Vagina (tissue), 2 donors: ENCODE data around the gene ADARB2. TPM values are rescaled to one million over a fixed set of nuclear protein-coding genes. Genes with fewer than 3 reads are reported as not detected.

Experiments
- DNase-seq, 2 donors: peaks; one replicate each; pipeline ENCODE4 v3.0.0-alpha.2; 2017; ENCODE audit errors: extremely low spot score in 2 of 2
- H3K27ac ChIP-seq: fragments of 200-600 bp; sonication (generic); one replicate; pipeline ENCODE4 v1.5.1; 2019
- H3K27me3 ChIP-seq: fragments of 200-600 bp; sonication (generic); one replicate; pipeline ENCODE4 v1.5.1; 2019
- H3K36me3 ChIP-seq, 2 donors: fragments of 200-600 bp; sonication (generic); one replicate each; pipeline ENCODE4 v1.5.1; 2017 to 2019
- H3K4me1 ChIP-seq: fragments of 200-600 bp; sonication (generic); one replicate; pipeline ENCODE4 v1.5.1; 2019
- H3K4me3 ChIP-seq, 2 donors: fragments of 200-600 bp; sonication (generic); 1 replicate in 1 of 2; 2 replicates in 1 of 2; pipeline ENCODE4 v1.5.1; 2016 to 2019
- H3K9me3 ChIP-seq: fragments of 200-600 bp; sonication (generic); one replicate; pipeline ENCODE4 v1.5.1; 2019
- POLR2A ChIP-seq, 2 donors: fragments of 450-650 bp; IDR thresholded peaks; one replicate each; pipeline ENCODE4 v1.6.1; 2017; ENCODE audit warnings: antibody characterized with exemption in 2 of 2, mild to moderate bottlenecking in 2 of 2, moderate library complexity in 2 of 2
- POLR2AphosphoS5 ChIP-seq, 2 donors: sonication (generic); formaldehyde crosslinking; IDR thresholded peaks; one replicate each; pipeline ENCODE4 v1.9.0; 2017; ENCODE audit warnings: antibody characterized with exemption in 2 of 2, mild to moderate bottlenecking in 2 of 2, low read depth in 1 of 2; ENCODE audit not compliant: insufficient read depth in 1 of 2
- intact Hi-C: fragments of 100-400 bp; cut with DNase I; formaldehyde crosslinking; loops from one replicate; pipeline ENCODE4 v1.15.1; 2023
- total RNA-seq: library from RNA; depleted of rRNA; stranded (reverse); fragments of >200 nt; gene quantifications from one replicate; pipeline ENCODE4 v1.2.3, GENCODE V29; 2016
- TF ChIP-seq, protein P1 (sequence below), 3 experiments: fragments of 450-650 bp in 2 of 3; fragments of 200-600 bp in 1 of 3; sonication (generic) in 1 of 3; IDR thresholded peaks; one replicate each; pipeline ENCODE4 v1.5.1; 2017 to 2019; ENCODE audit warnings: antibody characterized with exemption in 3 of 3, mild to moderate bottlenecking in 2 of 3, moderate library complexity in 2 of 3

Gene ADARB2
- total RNA-seq, 1 donor from 2014 or later, result 3.4 TPM

- no peak overlapping the region for H3K27ac ChIP-seq
- no peaks in the 10 kb centered on the region for H3K4me1 ChIP-seq
- no peaks in the 10 kb centered on the region for H3K36me3 ChIP-seq
- H3K9me3 ChIP-seq, result no peaks in the 10 kb centered on the region
- TF ChIP-seq POLR2A (IDR thresholded peaks at IDR 0.05), result no peak
- no peak for TF ChIP-seq POLR2AphosphoS5 (IDR thresholded peaks at IDR 0.05; ENCODE audit: insufficient read depth in 1 of 2, low read depth in 1 of 2)
- TF ChIP-seq, protein P1, sequence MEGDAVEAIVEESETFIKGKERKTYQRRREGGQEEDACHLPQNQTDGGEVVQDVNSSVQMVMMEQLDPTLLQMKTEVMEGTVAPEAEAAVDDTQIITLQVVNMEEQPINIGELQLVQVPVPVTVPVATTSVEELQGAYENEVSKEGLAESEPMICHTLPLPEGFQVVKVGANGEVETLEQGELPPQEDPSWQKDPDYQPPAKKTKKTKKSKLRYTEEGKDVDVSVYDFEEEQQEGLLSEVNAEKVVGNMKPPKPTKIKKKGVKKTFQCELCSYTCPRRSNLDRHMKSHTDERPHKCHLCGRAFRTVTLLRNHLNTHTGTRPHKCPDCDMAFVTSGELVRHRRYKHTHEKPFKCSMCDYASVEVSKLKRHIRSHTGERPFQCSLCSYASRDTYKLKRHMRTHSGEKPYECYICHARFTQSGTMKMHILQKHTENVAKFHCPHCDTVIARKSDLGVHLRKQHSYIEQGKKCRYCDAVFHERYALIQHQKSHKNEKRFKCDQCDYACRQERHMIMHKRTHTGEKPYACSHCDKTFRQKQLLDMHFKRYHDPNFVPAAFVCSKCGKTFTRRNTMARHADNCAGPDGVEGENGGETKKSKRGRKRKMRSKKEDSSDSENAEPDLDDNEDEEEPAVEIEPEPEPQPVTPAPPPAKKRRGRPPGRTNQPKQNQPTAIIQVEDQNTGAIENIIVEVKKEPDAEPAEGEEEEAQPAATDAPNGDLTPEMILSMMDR (IDR thresholded peaks at IDR 0.05), result no peak
- no peaks in the 10 kb centered on the region for H3K27me3 ChIP-seq
- no peak overlapping the region for H3K4me3 ChIP-seq
- intact Hi-C loops, result no loop called here
- no peak for DNase-seq
These were observed 536.2 kb downstream of the ADARB2 start for GRCh38 chr10:1200866-1201807.

DNA sequence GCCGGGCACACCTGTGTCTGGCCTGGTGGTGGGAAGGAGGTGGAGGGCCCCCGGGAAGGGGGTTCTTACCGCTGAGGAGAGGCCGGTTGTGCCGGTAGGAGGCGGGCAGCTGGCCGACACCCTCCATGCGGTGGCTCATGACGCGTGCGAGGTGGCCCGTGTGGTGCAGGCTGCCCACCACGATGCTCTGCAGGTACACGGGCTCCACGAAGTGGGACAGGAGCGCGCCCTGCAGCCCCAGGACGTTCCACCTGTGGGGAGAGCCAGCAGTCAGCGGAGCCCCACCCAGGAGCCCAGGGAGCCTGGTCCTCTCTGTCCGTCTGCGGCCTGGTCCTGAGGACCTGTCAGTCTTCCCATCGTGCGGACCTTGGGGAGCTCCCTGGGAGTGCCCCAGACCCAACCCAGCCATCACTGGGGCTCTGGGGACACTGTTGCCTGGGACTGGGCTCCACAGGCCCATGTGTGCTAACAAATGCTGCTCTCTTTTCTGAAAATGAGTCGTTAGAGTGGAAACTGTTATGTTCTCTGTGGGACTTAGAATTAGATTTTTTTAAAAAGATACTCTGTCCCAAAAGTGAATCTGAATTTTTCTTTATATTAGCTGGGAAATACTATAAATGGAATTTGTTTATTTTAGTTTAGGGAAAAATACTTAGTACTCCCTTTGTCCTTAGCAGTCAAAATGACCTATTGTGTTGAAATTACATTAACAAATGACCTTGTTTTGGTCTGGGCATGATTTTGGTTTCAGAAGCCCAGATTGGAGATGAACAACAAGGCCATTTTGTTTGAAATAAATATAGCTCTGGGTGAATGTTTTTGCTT is 537.2 kb downstream of the ADARB2 start:
- no peak overlapping the region for H3K4me3 ChIP-seq
- no peak for DNase-seq
- H3K27me3 ChIP-seq, result no peaks in the 10 kb centered on the region
- no peaks in the 10 kb centered on the region for H3K4me1 ChIP-seq
- intact Hi-C loops, result no loop called here
- no peaks in the 10 kb centered on the region for H3K9me3 ChIP-seq
- no peaks in the 10 kb centered on the region for H3K36me3 ChIP-seq
- no peak overlapping the region for H3K27ac ChIP-seq
- TF ChIP-seq POLR2AphosphoS5 (IDR thresholded peaks at IDR 0.05; ENCODE audit: insufficient read depth in 1 of 2, low read depth in 1 of 2) (no peak), POLR2A (IDR thresholded peaks at IDR 0.05) (no peak)
- TF ChIP-seq, protein P1 (IDR thresholded peaks at IDR 0.05), result no peak

DNA sequence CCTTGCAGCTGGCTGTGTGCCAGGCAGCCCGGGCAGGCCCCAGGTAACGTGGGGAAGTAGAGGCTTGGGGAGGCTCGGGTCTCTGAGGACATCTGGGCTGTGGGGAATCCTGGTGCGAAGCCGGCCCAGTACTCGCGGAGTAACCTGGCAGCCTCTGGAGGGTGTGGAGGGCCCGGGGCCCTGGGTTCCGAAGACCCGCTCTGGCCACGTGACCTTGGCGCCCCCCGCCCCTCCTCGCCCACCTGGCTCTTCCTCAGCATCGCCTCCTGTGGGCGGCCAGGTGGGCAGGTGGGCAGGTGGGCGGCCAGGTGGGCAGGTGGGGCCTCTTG is 538.0 kb downstream of the ADARB2 start:
- Histone ChIP-seq H3K4me1 (no peaks in the 10 kb centered on the region), H3K27me3 (no peaks in the 10 kb centered on the region), H3K36me3 (no peaks in the 10 kb centered on the region), H3K4me3 (no peak overlapping the region), H3K9me3 (no peaks in the 10 kb centered on the region), H3K27ac (no peak overlapping the region)
- intact Hi-C loops, result no loop called here
- no peak for DNase-seq
- TF ChIP-seq POLR2AphosphoS5 (IDR thresholded peaks at IDR 0.05; ENCODE audit: insufficient read depth in 1 of 2, low read depth in 1 of 2) (no peak), POLR2A (IDR thresholded peaks at IDR 0.05) (no peak)
- TF ChIP-seq, protein P1 (IDR thresholded peaks at IDR 0.05), result no peak

GRCh38 chr10:1198453-1199344 is 538.6 kb downstream of the ADARB2 start:
- H3K9me3 ChIP-seq, result no peaks in the 10 kb centered on the region
- no peak for DNase-seq
- H3K4me3 ChIP-seq, result no peak overlapping the region
- intact Hi-C loops, result no loop called here
- no peaks in the 10 kb centered on the region for H3K4me1 ChIP-seq
- TF ChIP-seq, protein P1 (IDR thresholded peaks at IDR 0.05), result no peak
- TF ChIP-seq POLR2AphosphoS5 (IDR thresholded peaks at IDR 0.05; ENCODE audit: insufficient read depth in 1 of 2, low read depth in 1 of 2) (no peak), POLR2A (IDR thresholded peaks at IDR 0.05) (no peak)
- H3K27me3 ChIP-seq, result no peaks in the 10 kb centered on the region
- H3K36me3 ChIP-seq, result no peaks in the 10 kb centered on the region
- no peak overlapping the region for H3K27ac ChIP-seq
